K562 (cell line): Measurements from ENCODE around the gene NECTIN4. TPM values are rescaled to one million over a fixed set of nuclear protein-coding genes. Genes with fewer than 3 reads are reported as not detected.

Experiments used
- CHD1 ChIP-seq: fragments of 200-600 bp; sonication (generic); IDR thresholded peaks from one replicate; pipeline ENCODE4 v1.6.1; 2012; ENCODE audit warnings: mild to moderate bottlenecking, moderate library complexity, low read length, inconsistent platforms
- CTCF ChIP-seq, 3 experiments: IDR thresholded peaks in 2 of 3; conservative IDR thresholded peaks in 1 of 3; 2 replicates each; pipeline ENCODE4 v1.5.1; 2011 to 2012; ENCODE audit warnings: low read length in 3 of 3, mild to moderate bottlenecking in 3 of 3, control low read depth in 2 of 3, improper control_type of control experiment in 1 of 3, inconsistent platforms in 1 of 3, low read depth in 1 of 3, mixed read lengths in 1 of 3, moderate library complexity in 1 of 3; ENCODE audit not compliant: insufficient read depth in 2 of 3
- E2F5 ChIP-seq: sonication (generic); formaldehyde crosslinking; IDR thresholded peaks from 2 replicates; pipeline ENCODE4 v1.8.0; 2022; ENCODE audit warnings: mild to moderate bottlenecking, missing genetic modification reagents
- EHMT2 ChIP-seq: fragments of 450-650 bp; IDR thresholded peaks from 2 replicates; pipeline ENCODE4 v1.6.1; 2018; ENCODE audit warnings: antibody characterized with exemption
- ESRRA ChIP-seq: fragments of 450-650 bp; IDR thresholded peaks from 2 replicates; pipeline ENCODE4 v1.6.1; 2014; ENCODE audit warnings: low read depth, mild to moderate bottlenecking, moderate library complexity, borderline replicate concordance
- FOXP1 ChIP-seq: sonication (generic); formaldehyde crosslinking; IDR thresholded peaks from 2 replicates; pipeline ENCODE4 v1.8.0; 2022; ENCODE audit warnings: mild to moderate bottlenecking, missing genetic modification reagents
- GABPA ChIP-seq: fragments of 200-800 bp; sonication (Bioruptor generic); conservative IDR thresholded peaks from 2 replicates; pipeline ENCODE4 v1.6.1; 2016; ENCODE audit warnings: low read depth, missing genetic modification characterization, missing compliant biosample characterization
- GABPB1 ChIP-seq: sonication (generic); formaldehyde crosslinking; IDR thresholded peaks from 2 replicates; pipeline ENCODE4 v1.8.0; 2022; ENCODE audit warnings: mild to moderate bottlenecking, missing genetic modification reagents
- MTA1 ChIP-seq: fragments of 450-650 bp; IDR thresholded peaks from 2 replicates; pipeline ENCODE4 v1.6.1; 2017; ENCODE audit warnings: borderline replicate concordance
- NFIX ChIP-seq: fragments of 250-450 bp; sonication (Bioruptor Pico); IDR thresholded peaks from 2 replicates; pipeline ENCODE4 v1.4.0; 2020; ENCODE audit warnings: low read depth, mild to moderate bottlenecking, moderate library complexity
- PML ChIP-seq: IDR thresholded peaks from 2 replicates; pipeline ENCODE4 v1.6.1; 2012; ENCODE audit warnings: low read length, inconsistent platforms
- RAD21 ChIP-seq, 2 experiments: fragments of 250-450 bp in 1 of 2; fragments of 450-650 bp in 1 of 2; sonication (Bioruptor Pico) in 1 of 2; formaldehyde crosslinking in 1 of 2; IDR thresholded peaks in 1 of 2; conservative IDR thresholded peaks in 1 of 2; 2 replicates each; pipeline versions ENCODE4 v1.4.0 to v1.8.0; 2020 to 2022; ENCODE audit warnings: mild to moderate bottlenecking in 2 of 2, moderate library complexity in 1 of 2
- RAD51 ChIP-seq: fragments of 450-650 bp; IDR thresholded peaks from 2 replicates; pipeline ENCODE4 v1.7.1; 2016; ENCODE audit warnings: low read depth, mild to moderate bottlenecking, borderline replicate concordance
- RCOR1 ChIP-seq, 2 experiments: IDR thresholded peaks; 2 replicates each; pipeline ENCODE4 v1.6.1; 2012; ENCODE audit warnings: low read depth in 2 of 2, low read length in 2 of 2, borderline replicate concordance in 1 of 2, improper control_type of control experiment in 1 of 2
- YY1 ChIP-seq, 3 experiments: IDR thresholded peaks; 2 replicates each; pipeline ENCODE4 v1.6.1; 2011; ENCODE audit warnings: low read length in 2 of 3, mild to moderate bottlenecking in 2 of 3, moderate library complexity in 2 of 3, borderline replicate concordance in 1 of 3, control low read depth in 1 of 3, low read depth in 1 of 3; ENCODE audit not compliant: insufficient read depth in 3 of 3, insufficient replicate concordance in 2 of 3, control insufficient read depth in 1 of 3, insufficient read length in 1 of 3; ENCODE audit errors: extremely low read depth in 1 of 3
- ZNF592 ChIP-seq: fragments of 450-650 bp; IDR thresholded peaks from 2 replicates; pipeline ENCODE4 v1.6.1; 2017; ENCODE audit warnings: antibody characterized with exemption, mild to moderate bottlenecking
- polyA plus RNA-seq, 8 experiments: library from polyadenylated mRNA; depleted of rRNA in 4 of 8; stranded (reverse) in 5 of 8; unstranded in 3 of 8; fragments of >200 nt; fragmentation: Nextera tagmentation in 2 of 8; fragmentation: Illumina TruSeq in 1 of 8; extraction: Ambion mirVana in 2 of 8; extraction: Trizol in 1 of 8; gene quantifications; 2 replicates each; pipeline versions ENCODE4 v1.2.1 to v1.2.3, GENCODE V29; 2011 to 2014; ENCODE audit warnings: inconsistent platforms in 1 of 8, missing spikeins in 1 of 8
- total RNA-seq, 7 experiments: library from RNA; depleted of rRNA in 6 of 7; stranded (reverse); fragments of >200 nt in 6 of 7; fragmentation: Illumina TruSeq in 2 of 7; extraction: Trizol in 2 of 7; gene quantifications; 2 replicates each; pipeline versions ENCODE4 v1.2.1 to v1.2.3, GENCODE V29; 2011 to 2021; ENCODE audit warnings: low replicate concordance in 1 of 7

Gene NECTIN4
- total and polyA plus RNA-seq, 9 of the 15 experiments (the other 6 are each of a cell fraction or from before 2014, with no cell fraction given) = 0.01 to 0.09 TPM; not detected in 7

DNA sequence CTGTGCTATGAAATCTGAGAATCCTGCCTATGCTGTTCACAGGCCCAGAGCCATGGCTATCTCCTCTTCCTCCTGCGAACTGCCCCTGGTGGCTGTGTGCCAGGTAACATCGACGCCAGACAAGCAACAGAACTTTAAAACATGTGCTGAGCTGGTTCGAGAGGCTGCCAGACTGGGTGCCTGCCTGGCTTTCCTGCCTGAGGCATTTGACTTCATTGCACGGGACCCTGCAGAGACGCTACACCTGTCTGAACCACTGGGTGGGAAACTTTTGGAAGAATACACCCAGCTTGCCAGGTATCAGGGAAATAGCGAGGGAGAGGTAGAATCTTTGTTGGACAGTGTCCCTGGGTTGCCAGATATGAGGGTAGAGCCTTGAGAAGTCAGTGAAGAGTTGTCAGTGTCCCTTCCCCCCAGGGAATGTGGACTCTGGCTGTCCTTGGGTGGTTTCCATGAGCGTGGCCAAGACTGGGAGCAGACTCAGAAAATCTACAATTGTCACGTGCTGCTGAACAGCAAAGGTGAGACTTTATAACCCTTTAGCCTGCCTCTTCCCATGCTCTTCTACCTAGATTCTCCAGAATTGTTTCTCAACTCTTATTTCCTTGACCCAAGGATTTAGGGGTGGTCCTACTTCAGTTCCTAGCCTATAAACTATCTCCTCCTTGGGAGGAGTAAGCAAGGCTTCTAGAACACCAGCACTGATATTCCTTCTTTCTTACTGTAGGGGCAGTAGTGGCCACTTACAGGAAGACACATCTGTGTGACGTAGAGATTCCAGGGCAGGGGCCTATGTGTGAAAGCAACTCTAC lies 29.9 kb upstream of the NECTIN4 start (continued):
- TF ChIP-seq RCOR1 (IDR thresholded peaks at IDR 0.05; ENCODE audit: borderline replicate concordance in 1 of 2, low read depth in 2 of 2, low read length in 2 of 2) (peak in 1 of 2 experiments; percentile 23; a peak in 1 of 4 replicates), CTCF (IDR thresholded peaks at IDR 0.05 in 2 of 3, conservative IDR thresholded peaks at IDR 0.05 in 1 of 3; ENCODE audit: insufficient read depth in 2 of 3, low read depth in 1 of 3, low read length in 3 of 3) (peak; percentile 66 to 73 (median 72)), FOXP1 (CRISPR knock-in tag) (peak; percentile 70; the same call in 1 of the 2 replicates), GABPB1 (CRISPR knock-in tag) (peak; percentile 47; the same call in 1 of the 2 replicates), EHMT2 (0 out of 2 replicates have a peak, but pooled peaks have one; percentile 28), CHD1 (no peak), E2F5 (CRISPR knock-in tag) (peak; percentile 36; the same call in 1 of the 2 replicates), ESRRA (0 out of 2 replicates have a peak, but pooled peaks have one; percentile 7), ZNF592 (peak; percentile 60), GABPA (tag) (0 out of 2 replicates have a peak, but pooled peaks have one; percentile 18), MTA1 (0 out of 2 replicates have a peak, but pooled peaks have one; percentile 5), RAD21 (CRISPR knock-in tag; conservative IDR thresholded peaks at IDR 0.05 in 1 of 2, IDR thresholded peaks at IDR 0.05 in 1 of 2) (peak in 1 of 2 experiments; percentile 36; a peak in 2 of 4 replicates), RAD51 (0 out of 2 replicates have a peak, but pooled peaks have one; percentile 26), PML (0 out of 2 replicates have a peak, but pooled peaks have one; percentile 14), NFIX (CRISPR knock-in tag) (no peak), YY1 (IDR thresholded peaks at IDR 0.05; ENCODE audit: borderline replicate concordance in 1 of 3, control insufficient read depth in 1 of 3, extremely low read depth in 1 of 3, insufficient read depth in 3 of 3, insufficient read length in 1 of 3, insufficient replicate concordance in 2 of 3, low read depth in 1 of 3, low read length in 2 of 3) (peak in 1 of 3 experiments; percentile 23)
